Raji (cell line): ENCODE results near the gene GSC.

Source experiments
- POLR2A ChIP-seq: IDR thresholded peaks from 2 replicates; pipeline ENCODE4 v1.6.1; 2011; ENCODE audit warnings: low read depth, low read length, control low read depth; ENCODE audit not compliant: insufficient read depth

Gene GSC

DNA sequence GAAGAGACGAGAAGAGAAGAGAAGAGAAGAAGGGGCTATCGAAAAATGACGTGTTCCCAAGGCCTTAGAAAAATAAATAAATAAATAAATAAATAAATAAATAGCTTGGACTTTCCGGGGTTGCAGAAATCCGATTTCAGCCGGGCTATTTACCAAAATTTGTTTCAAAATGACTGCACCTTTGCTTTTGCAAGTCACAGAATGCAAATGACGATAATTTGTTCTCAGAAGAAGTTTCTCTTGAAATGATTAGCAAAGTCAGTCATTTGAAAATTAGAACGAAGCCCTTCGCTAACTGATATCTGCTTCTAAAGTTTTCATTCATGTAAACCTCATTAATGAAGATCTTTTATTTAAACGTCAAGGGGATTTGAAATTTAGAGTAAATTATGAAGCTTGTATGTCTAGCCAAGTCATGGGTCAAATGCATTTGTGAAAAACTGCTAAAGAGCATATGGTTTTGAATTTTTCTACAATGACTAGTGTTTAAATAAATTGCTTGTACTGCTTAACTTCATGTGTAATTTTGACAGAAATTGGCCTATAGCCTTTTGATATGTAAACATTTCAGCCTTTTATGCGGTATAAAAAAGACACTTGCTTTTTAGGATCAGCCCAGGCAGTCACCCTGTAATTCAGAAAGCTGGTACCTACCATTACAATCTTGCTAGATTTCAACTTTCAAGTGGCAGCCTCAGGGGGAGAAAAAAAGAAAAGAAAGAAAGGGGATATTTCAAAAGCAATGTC lies 4.6 kb upstream of the GSC start:
- no peak for TF ChIP-seq POLR2A

DNA sequence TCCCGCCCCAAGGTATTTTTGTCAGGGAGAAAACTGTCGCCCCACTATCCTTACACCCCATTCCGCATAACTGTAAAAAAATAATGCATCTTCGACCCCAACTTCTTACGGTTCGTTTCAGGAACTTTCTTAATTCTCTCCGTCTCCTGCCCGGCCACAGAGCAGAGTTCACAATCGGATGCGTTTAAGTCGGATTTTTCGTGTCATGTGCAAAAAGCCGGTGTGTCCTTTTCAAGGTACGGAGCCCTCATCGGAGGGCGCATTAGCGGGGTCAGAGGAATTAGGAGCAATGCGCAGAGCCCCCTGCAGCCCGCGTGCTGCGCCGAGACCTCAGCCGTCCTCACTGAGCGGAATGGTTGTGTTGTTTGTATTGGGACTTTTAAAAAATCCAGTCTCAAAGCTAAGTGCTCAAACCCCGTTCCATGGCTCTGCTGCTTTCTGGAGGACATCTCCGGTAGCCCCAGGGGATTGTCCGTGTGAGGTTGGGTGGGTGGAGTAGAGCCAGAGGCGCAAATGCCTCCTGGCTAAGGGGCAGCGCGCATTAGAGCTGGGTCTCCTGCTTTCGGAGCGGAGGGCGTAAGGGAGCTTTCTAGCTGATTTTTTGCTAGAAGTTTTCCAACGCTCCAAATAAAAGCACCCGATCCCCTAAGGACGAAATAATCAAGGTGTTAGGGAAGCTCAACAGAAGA lies 3.9 kb upstream of the GSC start:
- no peak for TF ChIP-seq POLR2A

DNA sequence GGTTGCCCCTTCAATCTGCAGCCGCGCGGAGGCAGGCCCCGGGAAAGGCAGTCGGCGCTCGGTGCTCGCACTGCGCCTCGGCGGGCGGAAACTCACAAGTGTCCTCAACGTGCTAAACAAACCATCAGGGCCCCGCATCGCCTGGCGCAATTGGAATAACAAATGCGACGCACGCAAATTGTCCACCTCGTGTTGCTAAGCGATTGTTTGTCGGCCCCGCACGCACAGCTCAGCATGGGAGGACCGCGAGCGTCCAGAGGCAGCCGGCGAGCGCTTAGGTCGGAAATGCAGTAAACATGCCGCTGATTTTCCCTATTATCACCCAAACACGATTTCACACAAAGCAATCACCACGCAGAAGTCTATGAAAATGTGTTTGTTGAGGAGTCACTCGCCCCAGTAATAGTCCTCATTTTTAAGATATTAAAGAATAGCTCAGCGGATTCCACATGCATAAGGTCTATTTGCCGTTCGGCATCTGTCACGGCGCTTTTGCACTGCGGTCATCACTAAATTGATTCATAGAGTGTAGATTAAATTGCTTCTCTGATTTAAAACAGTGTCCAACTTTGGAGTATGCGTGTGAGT lies 3.2 kb upstream of the GSC start:
- TF ChIP-seq POLR2A: no peak

DNA sequence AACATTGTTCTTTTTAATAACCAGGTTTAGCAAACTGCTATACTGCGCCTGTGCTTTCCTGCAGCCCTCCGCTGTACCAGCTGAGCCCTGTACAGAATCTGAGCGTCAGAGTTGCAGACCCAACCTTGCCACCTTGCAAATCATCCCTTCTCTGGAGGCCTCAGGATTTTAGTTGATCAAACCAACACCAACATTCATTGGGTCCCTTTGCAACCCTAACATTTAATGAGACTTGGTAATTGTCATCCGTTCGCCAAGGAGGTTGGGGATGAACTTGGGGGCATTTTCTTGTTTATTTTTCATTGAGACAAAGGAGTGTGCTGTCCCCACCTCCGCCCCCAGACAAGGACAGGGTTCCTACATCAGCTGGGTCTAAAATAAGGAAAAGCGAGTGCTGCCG lies 2.6 kb upstream of the GSC start:
- no peak for TF ChIP-seq POLR2A

DNA sequence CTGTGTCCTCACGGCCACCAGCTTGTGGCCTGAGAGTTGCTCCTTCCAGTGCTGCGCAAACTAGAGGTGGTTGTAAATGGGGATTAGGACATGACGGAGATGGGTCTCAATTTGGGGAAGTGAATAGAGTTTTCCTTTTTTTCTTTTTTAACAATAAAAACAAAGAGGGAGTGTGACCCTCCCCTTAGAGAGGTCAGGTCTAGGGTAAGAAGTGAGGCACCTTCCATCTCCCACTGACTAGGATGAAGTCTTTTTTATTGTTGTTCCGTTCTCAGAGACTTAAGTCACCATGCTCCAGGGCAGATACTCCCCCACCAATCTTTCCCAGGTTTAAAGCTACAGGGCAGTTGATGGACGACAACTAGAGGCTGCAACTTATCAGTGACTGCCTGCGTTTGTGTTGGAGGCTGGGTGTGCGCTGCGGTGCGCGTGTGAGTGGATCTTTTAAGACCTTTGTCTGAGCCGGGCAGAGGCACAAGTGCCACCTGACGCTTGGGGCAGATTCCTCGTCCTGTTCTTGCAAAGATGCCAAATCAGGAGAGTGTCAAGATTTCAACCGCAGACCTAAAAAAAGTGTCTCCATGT lies 2.1 kb upstream of the GSC start:
- no peak for TF ChIP-seq POLR2A

DNA sequence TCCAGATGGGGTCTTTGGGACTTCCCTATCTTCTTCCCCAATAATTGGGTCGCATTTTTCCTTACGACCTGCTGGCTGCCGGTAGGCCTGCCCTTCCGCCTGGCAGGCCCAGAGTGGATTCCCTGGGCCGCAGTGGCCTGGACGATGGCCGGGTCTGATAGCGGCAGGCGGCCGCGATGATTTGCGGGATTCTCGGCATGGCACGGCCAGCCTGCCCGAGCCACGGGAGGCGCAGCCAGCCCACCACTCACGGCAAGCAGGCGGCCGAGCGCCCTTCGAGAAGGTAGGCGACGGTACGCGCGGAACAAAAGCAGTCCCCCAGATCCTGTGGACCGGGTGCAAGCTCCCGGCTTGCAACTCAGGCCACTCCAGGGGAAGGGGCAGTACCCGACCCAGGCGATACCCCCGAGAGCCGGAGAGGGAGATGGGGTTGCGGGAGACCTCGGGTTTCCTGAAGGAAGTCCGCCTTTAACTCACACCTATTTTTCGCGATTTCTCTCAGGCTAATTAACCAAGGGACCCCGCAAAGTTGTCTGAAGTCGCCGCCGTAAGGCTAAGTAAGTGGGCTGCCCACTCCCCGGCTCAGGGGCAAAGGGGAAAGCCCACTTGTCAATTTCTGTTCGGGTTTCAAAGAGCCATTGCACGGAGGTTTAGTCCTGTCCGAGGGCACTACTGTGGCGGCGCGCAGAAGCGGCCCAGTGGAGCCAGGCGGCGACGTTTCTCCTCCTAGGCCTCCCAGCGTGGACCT lies 1.4 kb upstream of the GSC start:
- TF ChIP-seq POLR2A: no peak

DNA sequence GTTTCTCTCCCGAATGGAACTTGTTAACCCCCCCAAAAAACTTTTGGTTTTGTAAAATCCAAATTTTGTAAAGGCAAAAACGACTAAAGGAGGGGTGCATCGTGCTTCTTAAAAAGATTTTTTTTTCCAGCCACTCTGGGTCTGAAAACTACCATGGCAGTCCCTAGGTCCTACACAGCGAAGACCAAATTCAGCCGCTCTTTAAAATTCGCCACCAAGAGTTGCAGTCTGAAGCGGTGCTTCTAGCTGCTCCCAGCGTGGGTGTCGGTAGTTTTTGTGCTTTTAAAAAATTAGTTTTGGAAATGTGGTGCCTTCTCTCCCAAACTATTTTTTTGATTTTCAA lies 873 bp upstream of the GSC start:
- no peak for TF ChIP-seq POLR2A

DNA sequence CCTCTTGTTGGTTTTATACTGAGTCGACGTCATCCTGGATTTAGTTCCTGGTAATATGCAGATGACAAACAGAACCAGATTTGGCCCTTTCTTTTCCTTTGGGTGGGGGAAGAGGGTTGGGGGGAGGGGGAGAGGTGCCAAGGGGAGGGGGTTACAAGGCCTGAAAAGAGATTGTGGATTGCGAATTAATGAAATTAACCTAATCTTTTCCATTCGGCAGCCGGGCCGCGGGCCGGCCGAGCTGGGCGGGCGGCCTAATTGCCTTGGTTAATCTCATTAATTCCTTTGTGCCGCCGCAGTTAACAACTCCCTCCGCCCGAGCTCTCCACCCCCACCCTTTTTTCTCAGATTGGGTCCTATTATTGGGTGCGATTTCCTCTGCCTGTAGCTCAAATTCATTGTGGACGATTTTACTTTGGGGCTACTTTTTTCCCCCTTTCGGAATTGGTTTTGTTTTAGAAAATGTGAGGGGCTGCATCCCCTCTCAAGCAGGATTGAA lies 387 bp upstream of the GSC start:
- no peak for TF ChIP-seq POLR2A

DNA sequence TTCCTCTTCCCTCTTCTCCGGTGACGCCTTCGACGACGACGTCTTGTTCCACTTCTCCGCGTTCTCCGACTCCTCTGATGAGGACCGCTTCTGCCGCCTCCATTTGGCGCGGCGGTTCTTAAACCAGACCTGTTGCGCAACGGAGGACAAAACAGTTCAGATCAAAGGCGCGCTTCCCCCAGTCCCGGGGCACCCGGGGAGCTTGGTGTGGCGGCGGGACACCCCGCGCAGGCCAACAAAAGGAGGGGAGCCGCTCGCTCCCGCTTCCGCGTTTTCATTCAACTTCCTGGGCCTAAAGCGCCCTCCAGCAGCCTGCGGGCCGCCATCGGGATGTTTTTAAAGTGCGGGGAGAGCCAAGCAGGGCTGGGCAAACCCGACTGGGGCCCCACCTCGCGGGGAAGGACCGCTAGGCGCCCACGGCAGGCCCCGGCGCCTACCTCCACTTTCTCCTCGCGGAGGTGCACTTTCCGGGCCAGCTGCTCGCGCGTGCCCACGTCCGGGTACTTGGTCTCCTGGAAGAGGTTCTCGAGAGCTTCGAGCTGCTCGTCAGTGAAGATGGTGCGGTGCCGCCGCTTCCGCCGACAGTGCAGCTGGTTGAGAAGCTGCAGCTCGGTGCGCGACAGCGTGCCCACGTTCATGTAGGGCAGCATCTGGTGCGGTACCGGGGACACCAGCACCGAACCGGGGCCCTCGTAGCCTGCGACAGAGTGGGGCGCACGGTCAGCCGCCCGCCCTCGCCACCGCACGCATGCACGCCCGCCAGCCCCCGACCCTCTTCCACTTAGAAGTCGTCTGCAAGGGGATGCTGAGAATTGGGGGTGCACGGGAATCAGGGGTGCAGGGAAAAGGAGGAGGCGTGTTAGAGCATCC lies 1.2 kb downstream of the GSC start:
- TF ChIP-seq POLR2A: no peak

DNA sequence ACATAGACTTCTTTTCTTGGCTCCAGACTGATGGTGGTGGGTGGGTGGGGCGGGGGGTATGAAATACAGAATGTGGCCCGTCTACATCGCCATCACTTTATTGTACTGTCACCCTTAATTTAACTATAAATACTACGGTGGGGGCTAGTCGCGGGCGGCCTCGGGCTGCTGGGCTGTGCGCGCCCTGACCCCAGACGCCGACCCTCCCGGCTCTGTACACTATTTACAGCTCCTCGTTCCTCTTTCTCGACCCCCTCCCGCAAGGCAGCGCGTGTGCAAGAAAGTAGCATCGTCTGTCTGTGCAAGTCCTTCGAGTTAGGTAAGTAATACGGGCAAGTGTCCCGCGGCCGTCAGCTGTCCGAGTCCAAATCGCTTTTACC lies 1.8 kb downstream of the GSC start:
- TF ChIP-seq POLR2A: no peak

DNA sequence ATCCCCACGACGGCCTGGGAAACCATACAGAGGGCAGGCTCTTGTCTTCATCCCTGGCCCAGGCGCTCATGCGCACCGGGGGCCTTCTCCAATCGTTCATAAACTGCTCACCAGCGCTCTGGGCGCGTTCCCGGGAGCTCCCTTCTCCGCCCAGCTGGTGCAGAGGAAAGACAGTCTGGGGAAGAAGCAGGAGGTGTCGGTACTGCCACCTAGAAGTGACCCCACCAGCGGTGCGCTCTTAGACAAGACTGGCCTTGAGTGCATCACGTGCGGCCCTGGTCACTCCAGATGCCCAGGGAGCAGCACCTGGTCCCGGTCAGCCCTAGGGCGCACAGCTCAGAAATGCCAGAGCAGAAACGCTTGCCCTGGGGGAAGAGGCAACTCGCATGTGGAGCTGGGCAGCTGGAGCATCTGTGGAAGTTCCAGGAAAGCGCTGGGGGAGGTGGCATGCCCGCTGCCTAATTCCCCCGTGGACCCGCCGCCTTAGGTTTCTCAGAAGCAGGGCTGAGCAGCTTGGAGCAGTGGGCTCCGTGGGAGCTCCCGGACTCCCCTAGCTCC lies 2.5 kb downstream of the GSC start:
- no peak for TF ChIP-seq POLR2A

DNA sequence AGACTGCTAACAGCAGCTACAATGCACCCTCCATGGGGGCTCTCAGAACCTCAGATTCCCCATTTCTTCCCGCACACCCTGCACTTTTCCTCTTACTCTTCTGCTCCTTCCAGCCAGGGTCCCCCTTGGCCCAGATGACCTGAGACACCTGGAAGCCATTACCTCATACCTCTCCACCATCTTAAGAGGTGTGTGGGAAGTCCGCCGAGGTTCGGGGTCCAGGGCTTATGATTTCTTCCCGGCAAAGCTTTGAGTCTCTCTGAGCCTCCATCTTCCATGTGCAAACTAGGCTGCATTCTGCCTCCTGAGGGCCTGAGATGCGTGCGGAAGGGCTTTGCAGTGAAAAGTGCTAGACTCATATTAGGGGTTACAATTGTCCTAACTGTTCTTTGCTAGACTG lies 5.3 kb downstream of the GSC start:
- no peak for TF ChIP-seq POLR2A

DNA sequence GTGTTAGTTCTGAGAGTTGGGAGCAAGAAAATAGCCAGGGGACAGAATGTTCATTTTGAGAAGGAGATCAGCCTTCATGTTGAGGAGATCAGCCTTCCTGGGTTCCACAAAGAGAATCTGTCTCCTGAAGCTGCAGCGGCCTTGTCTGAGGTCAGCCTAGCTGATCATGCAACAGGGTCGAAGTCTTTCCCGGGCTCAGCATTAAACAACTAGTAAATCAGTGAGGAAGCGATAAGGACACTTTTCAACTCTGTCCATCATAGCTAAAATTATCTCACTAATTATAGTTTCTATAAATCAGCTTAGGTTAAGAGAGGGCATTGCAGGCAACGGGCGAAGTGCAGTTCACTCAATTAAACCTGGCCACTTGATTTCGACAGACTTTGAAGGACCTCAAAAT lies 7.5 kb downstream of the GSC start:
- TF ChIP-seq POLR2A: no peak

DNA sequence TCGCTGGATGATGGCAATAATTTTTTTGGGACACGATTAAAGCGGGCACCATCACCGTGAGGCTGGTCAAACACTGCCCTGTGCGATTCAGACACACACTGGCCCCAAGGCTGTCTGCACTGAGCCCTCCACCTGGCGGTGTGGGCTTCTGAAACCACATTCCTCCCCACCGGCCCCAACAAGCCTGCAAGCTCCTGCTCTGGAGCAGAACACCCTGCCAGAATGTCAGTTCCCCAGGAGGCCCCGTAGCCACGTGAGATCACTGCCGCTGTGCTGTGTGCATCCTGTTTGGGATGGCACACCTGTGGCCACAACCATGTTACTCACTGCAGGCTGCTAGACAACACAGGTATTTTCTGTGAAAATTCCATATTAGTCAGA lies 7.9 kb downstream of the GSC start:
- no peak for TF ChIP-seq POLR2A
